NB4 (cell line): Measurements from ENCODE around the gene SCYGR1.
"Not testable (repeated sequence)": the region's sequence is repeated elsewhere in the genome, so short reads cannot be mapped to it uniquely, and the experiment has no call there.

Experiments used
- DNase-seq: peaks from one replicate; pipeline ENCODE4 v3.0.0; 2010; ENCODE audit warnings: low read depth
- H3K4me3 ChIP-seq: one replicate; pipeline ENCODE4 v1.5.1; 2011; ENCODE audit warnings: mild to moderate bottlenecking, low read depth, low read length, moderate library complexity
- MYC ChIP-seq: IDR thresholded peaks from 2 replicates; pipeline ENCODE4 v1.6.1; 2011; ENCODE audit warnings: low read depth, low read length
- POLR2A ChIP-seq: IDR thresholded peaks from 2 replicates; pipeline ENCODE4 v1.6.1; 2011; ENCODE audit warnings: mild to moderate bottlenecking; ENCODE audit not compliant: insufficient read length; ENCODE audit errors: extremely low read depth
- TF ChIP-seq, protein P1 (sequence below): IDR thresholded peaks from 2 replicates; pipeline ENCODE4 v1.6.1; 2011; ENCODE audit warnings: low read depth, low read length
- TF ChIP-seq, protein P2 (sequence below): IDR thresholded peaks from one replicate; pipeline ENCODE4 v1.5.1; 2012; ENCODE audit warnings: low read depth, low read length

The SCYGR1 gene

DNA sequence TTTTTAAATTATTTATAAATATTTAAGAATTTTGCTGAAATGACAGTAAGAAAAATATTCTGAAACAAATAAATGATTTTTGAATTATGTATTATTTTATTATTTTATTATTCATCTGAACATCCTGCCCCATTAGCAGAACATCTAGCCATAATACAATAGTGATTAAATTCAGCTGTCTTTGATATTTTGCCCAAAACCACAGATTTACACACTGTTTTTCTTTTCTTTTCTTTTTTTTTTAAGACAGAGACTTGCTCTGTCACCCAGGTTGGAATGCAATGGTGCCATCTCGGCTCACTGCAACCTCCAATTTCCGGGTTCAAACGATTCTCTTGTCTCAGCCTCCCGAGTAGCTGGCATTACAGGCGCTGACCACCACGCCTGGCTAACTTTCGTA lies 1.9 kb upstream of the SCYGR1 start:
- TF ChIP-seq, protein P1, sequence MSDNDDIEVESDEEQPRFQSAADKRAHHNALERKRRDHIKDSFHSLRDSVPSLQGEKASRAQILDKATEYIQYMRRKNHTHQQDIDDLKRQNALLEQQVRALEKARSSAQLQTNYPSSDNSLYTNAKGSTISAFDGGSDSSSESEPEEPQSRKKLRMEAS: no peak
- TF ChIP-seq POLR2A: no peak
- TF ChIP-seq, protein P2, sequence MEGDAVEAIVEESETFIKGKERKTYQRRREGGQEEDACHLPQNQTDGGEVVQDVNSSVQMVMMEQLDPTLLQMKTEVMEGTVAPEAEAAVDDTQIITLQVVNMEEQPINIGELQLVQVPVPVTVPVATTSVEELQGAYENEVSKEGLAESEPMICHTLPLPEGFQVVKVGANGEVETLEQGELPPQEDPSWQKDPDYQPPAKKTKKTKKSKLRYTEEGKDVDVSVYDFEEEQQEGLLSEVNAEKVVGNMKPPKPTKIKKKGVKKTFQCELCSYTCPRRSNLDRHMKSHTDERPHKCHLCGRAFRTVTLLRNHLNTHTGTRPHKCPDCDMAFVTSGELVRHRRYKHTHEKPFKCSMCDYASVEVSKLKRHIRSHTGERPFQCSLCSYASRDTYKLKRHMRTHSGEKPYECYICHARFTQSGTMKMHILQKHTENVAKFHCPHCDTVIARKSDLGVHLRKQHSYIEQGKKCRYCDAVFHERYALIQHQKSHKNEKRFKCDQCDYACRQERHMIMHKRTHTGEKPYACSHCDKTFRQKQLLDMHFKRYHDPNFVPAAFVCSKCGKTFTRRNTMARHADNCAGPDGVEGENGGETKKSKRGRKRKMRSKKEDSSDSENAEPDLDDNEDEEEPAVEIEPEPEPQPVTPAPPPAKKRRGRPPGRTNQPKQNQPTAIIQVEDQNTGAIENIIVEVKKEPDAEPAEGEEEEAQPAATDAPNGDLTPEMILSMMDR: no peak
- no peak for TF ChIP-seq MYC
- H3K4me3 ChIP-seq: no peak overlapping the region
- no peak for DNase-seq

DNA sequence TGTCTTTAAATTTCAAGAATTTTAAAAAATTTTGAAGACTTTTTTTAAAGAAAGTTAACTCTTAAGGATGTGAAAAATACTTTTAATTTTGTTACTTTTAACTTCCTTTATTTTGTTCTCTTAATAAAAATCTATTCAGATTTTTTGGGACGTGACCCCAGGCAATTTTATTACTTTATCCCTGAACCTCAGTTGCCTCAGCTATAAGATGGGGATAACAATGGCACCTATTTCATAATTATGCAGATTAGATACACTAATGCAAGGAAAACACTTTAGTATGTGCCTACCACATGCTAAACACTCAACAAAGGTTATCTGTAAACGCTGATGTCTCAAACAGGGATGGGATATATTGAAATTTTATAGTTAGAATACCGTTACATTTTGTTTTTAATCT lies 1.5 kb upstream of the SCYGR1 start:
- H3K4me3 ChIP-seq: no peak overlapping the region
- no peak for TF ChIP-seq POLR2A
- TF ChIP-seq, protein P2: no peak
- TF ChIP-seq, protein P1: no peak
- TF ChIP-seq MYC: no peak
- DNase-seq: no peak

DNA sequence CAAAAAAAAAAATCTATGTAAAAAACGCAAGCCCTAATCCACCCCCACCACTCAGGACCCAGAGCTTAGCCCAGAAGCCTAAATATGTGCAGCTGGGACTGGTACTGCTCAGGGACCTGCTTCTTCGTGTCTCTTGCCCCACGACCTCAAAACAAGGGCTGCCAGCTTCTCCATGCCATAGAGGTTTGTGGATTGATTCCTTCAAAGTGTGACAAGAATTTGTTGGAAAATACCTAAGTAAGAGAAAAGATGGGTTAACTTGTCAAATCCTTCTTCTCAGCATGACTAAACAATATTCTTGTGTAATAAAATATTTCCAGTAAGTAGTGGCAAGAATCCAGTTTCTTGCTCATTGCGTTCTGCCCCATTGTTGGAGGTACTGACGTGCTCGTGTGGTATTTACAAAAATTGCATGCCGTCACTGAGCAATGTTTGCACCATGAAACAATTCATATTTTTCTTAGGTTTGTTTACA lies 825 bp upstream of the SCYGR1 start:
- no peak for DNase-seq
- TF ChIP-seq, protein P2: no peak
- TF ChIP-seq MYC (no peak), POLR2A (no peak)
- TF ChIP-seq, protein P1: no peak
- H3K4me3 ChIP-seq: no peak overlapping the region

DNA sequence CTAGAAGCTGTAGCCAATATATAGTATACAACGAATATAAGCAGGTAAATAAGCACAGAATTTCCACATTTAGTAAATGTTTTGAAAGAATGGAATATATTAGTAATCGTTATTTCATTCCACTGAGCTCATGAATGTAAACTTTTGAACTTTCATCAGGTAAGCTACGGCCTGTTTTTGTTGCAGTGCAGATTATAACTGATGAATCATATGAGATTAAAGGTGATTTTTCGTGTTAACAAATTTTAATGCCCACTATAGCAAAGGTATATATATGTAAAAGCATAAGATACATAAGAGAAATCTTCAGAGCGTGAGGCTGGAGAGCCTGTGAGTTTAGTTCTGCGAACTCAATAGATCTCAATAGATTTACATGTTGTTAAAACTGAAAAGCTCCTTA lies 1.1 kb downstream of the SCYGR1 start:
- H3K4me3 ChIP-seq: no peak overlapping the region
- DNase-seq: no peak
- TF ChIP-seq, protein P2: no peak
- no peak for TF ChIP-seq MYC
- TF ChIP-seq POLR2A: no peak
- TF ChIP-seq, protein P1: no peak

DNA sequence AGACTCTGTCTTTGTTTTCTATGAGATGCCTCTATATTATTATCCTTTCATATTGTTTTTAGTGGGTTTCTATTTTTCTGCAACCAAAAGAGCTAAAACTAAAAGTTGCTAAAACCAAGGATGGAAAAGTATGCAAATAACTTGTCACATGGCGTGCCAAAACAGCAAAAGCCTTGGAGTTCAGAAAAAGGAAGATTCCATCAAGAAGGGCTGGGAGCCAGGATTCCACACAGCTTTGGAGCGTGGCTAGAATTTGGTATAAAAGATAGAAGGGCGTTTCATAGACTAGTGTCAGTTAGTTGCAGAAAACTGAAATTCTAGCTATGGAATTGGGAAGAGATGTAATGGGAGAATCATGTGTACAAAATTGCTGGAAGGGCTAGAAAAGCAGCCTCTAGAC lies 4.1 kb downstream of the SCYGR1 start:
- no peak for DNase-seq
- no peak overlapping the region for H3K4me3 ChIP-seq
- TF ChIP-seq, protein P2: no peak
- TF ChIP-seq POLR2A (no peak), MYC (no peak)
- TF ChIP-seq, protein P1: no peak

DNA sequence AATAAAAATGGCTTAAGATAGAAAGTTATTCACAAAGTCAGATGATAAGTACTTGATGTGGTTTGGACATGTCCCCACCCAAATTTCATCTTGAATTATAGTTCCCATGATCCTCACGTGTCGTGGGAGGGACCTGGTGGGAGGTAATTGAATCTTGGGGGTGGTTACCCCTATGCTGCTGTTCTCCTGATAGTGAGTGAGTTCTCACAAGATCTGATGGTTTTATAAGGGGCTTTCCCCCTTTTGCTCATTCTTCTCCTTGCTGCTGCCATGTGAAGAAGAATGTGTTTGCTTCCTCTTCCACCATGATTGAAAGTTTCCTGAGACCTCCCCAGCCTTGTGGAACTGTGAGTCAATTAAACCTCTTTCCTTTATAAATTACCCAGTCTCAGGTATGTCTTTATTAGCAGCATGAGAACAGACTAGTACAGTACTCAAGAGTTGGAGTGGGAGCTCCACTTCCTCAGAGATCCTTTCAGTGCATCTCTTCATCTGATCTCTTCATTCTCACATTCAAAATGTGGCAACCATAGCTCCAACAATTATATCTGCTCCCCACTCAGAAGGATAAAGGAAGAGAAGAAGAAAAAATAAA lies 5.4 kb downstream of the SCYGR1 start:
- not testable (repeated sequence) for H3K4me3 ChIP-seq, DNase-seq
